GM23338 (cell line): ENCODE data around the gene SDR42E1. TPM values are rescaled to one million over a fixed set of nuclear protein-coding genes. Genes with fewer than 3 reads are reported as not detected.

Source experiments
- ATAC-seq: fragments of 200-7000 bp; cut with Tn5 transposase; 3 replicates; pipeline ENCODE4 v1.9.1; 2020
- DNase-seq: peaks from one replicate; pipeline ENCODE4 v3.0.0-alpha.2; 2015; ENCODE audit warnings: low spot score
- H2AFZ ChIP-seq: fragments of 200-600 bp; sonication (generic); 2 replicates; pipeline ENCODE4 v1.8.0; 2016; ENCODE audit warnings: antibody characterized with exemption, mild to moderate bottlenecking, moderate library complexity
- H3F3A ChIP-seq: fragments of 200-600 bp; sonication (generic); replicated peaks from 2 replicates; pipeline ENCODE4 v1.8.0; 2017; ENCODE audit warnings: antibody characterized with exemption, mixed run types, low read depth
- H3K27ac ChIP-seq: fragments of 200-600 bp; sonication (generic); 2 replicates; pipeline ENCODE4 v1.6.1; 2016; ENCODE audit warnings: low read depth
- H3K27me3 ChIP-seq: fragments of 200-600 bp; sonication (generic); 2 replicates; pipeline ENCODE4 v1.8.0; 2016; ENCODE audit warnings: mild to moderate bottlenecking, mixed run types, moderate library complexity; ENCODE audit not compliant: insufficient read depth
- H3K36me3 ChIP-seq: fragments of 200-600 bp; sonication (generic); 2 replicates; pipeline ENCODE4 v1.8.0; 2016; ENCODE audit warnings: mild to moderate bottlenecking; ENCODE audit not compliant: insufficient read depth
- H3K4me1 ChIP-seq: fragments of 200-600 bp; sonication (generic); 2 replicates; pipeline ENCODE4 v1.8.0; 2016; ENCODE audit warnings: mild to moderate bottlenecking, moderate library complexity; ENCODE audit not compliant: insufficient read depth
- H3K4me2 ChIP-seq: fragments of 200-600 bp; sonication (generic); 2 replicates; pipeline ENCODE4 v1.7.1; 2017; ENCODE audit warnings: mixed run types
- H3K4me3 ChIP-seq: fragments of 200-600 bp; sonication (generic); 2 replicates; pipeline ENCODE4 v1.6.1; 2016; ENCODE audit warnings: mixed run types
- H3K79me2 ChIP-seq: fragments of 200-600 bp; sonication (generic); replicated peaks from 2 replicates; pipeline ENCODE4 v1.8.0; 2017; ENCODE audit warnings: mild to moderate bottlenecking; ENCODE audit not compliant: insufficient read depth
- H3K9me2 ChIP-seq: fragments of 200-600 bp; sonication (generic); 2 replicates; pipeline ENCODE4 v1.8.0; 2017; ENCODE audit not compliant: insufficient read depth
- H4K20me1 ChIP-seq: fragments of 200-600 bp; sonication (generic); replicated peaks from 2 replicates; pipeline ENCODE4 v1.8.0; 2017; ENCODE audit warnings: mild to moderate bottlenecking; ENCODE audit not compliant: insufficient read depth
- H3K27ac Mint-ChIP-seq: 2 replicates; pipeline ENCODE4 v1.8.0; 2020; ENCODE audit warnings: inconsistent platforms, mild to moderate bottlenecking, moderate library complexity, mixed read lengths
- H3K27me3 Mint-ChIP-seq: 3 replicates; pipeline ENCODE4 v1.8.0; 2022; ENCODE audit warnings: low read depth, mild to moderate bottlenecking, moderate library complexity, mixed read lengths, inconsistent platforms; ENCODE audit not compliant: insufficient read depth, poor library complexity
- H3K36me3 Mint-ChIP-seq: 3 replicates; pipeline ENCODE4 v1.8.0; 2021; ENCODE audit warnings: low read depth, mild to moderate bottlenecking, inconsistent platforms, moderate library complexity, mixed read lengths
- H3K4me1 Mint-ChIP-seq: 3 replicates; pipeline ENCODE4 v1.8.0; 2020; ENCODE audit warnings: mild to moderate bottlenecking, inconsistent platforms, mixed read lengths
- H3K4me3 Mint-ChIP-seq: 3 replicates; pipeline ENCODE4 v1.8.0; 2021; ENCODE audit warnings: moderate library complexity, mild to moderate bottlenecking, inconsistent platforms, mixed read lengths
- H3K9me3 Mint-ChIP-seq: 3 replicates; pipeline ENCODE4 v1.8.0; 2020; ENCODE audit warnings: moderate library complexity, mild to moderate bottlenecking, inconsistent platforms, mixed read lengths
- CTCF ChIP-seq, 2 experiments: fragments of 200-600 bp in 1 of 2; sonication (generic) in 1 of 2; conservative IDR thresholded peaks; 2 replicates each; pipeline versions ENCODE4 v1.5.1 to v1.6.1; 2016 to 2017; ENCODE audit warnings: antibody characterized with exemption in 2 of 2, low read depth in 2 of 2, mild to moderate bottlenecking in 2 of 2, moderate library complexity in 1 of 2
- EZH2 ChIP-seq: fragments of 200-600 bp; sonication (generic); IDR thresholded peaks from one replicate; pipeline ENCODE4 v1.8.0; 2017; ENCODE audit warnings: antibody characterized with exemption, mild to moderate bottlenecking, low read depth; ENCODE audit not compliant: unreplicated experiment
- EZH2phosphoT487 ChIP-seq: fragments of 200-600 bp; sonication (generic); IDR thresholded peaks from one replicate; pipeline ENCODE4 v1.8.1; 2018; ENCODE audit warnings: antibody characterized with exemption; ENCODE audit not compliant: unreplicated experiment
- JUNB ChIP-seq: IDR thresholded peaks from one replicate; pipeline ENCODE4 v1.6.1; 2016; ENCODE audit warnings: antibody characterized with exemption; ENCODE audit not compliant: unreplicated experiment
- POLR2AphosphoS5 ChIP-seq: IDR thresholded peaks from 2 replicates; pipeline ENCODE4 v1.6.1; 2016; ENCODE audit warnings: antibody characterized with exemption, low read depth
- STAT1 ChIP-seq: IDR thresholded peaks from one replicate; pipeline ENCODE4 v1.6.1; 2016; ENCODE audit warnings: antibody characterized with exemption; ENCODE audit not compliant: unreplicated experiment
- ZNF114 ChIP-seq: fragments of 250-450 bp; sonication (Bioruptor Pico); IDR thresholded peaks from 2 replicates; pipeline ENCODE4 v1.5.0; 2020; ENCODE audit warnings: mild to moderate bottlenecking, moderate library complexity
- ZNF331 ChIP-seq: fragments of 250-450 bp; sonication (Bioruptor Pico); IDR thresholded peaks from 2 replicates; pipeline ENCODE4 v1.5.0; 2020; ENCODE audit warnings: low read depth, mild to moderate bottlenecking, moderate library complexity
- polyA plus RNA-seq: library from polyadenylated mRNA; unstranded; fragments of >200 nt; fragmentation: Nextera tagmentation; extraction: Ambion mirVana; gene quantifications from 2 replicates; pipeline ENCODE4 v1.2.1, GENCODE V29; 2016
- total RNA-seq: library from RNA; depleted of rRNA; stranded (reverse); fragments of >200 nt; shearing (Covaris generic); gene quantifications from 2 replicates; pipeline ENCODE4 v1.2.3, GENCODE V29; 2014
- TF ChIP-seq, protein P1 (sequence below): IDR thresholded peaks from 2 replicates; pipeline ENCODE4 v1.6.1; 2016; ENCODE audit warnings: antibody characterized with exemption

The SDR42E1 gene
- total and polyA plus RNA-seq, 2 experiments from 2014 or later, result 0.03 TPM; not detected in 1

DNA sequence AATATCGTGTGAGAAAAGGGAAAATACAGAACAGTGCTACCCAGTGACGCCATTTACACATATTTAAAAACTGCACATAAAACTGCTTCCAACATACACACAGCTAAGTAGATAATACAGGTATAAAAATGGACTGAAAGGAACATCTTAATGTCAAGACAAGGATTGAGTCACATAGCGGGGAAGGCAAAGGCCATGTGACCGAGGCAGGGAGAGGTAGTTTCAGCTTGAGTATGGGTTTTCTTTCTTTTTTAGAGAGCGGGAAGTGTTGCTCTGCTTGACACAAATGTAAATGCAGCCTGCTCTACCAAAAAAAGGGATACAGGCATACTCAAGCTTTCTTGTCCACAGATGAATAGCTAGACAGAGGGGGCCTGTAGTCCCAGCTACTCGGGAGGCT lies 46.5 kb downstream of the SDR42E1 start:
- Histone ChIP-seq H3K4me1 (no peaks in the 10 kb centered on the region), H3K27ac (no peak overlapping the region), H4K20me1 (no peaks in the 10 kb centered on the region), H3K4me2 (no peak overlapping the region), H2AFZ (no peak overlapping the region), H3F3A (no peaks in the 10 kb centered on the region), H3K9me2 (no peaks in the 10 kb centered on the region), H3K79me2 (no peaks in the 10 kb centered on the region), H3K36me3 (no peaks in the 10 kb centered on the region), H3K4me3 (no peak overlapping the region), H3K27me3 (no peaks in the 10 kb centered on the region)
- H3K9me3 Mint-ChIP-seq, result peaks cover 10% of the 10 kb centered on the region; the same call in 2 of the 3 replicates
- H3K27me3 Mint-ChIP-seq, result no peaks in the 10 kb centered on the region
- H3K27ac Mint-ChIP-seq, result no peak overlapping the region
- H3K4me1 Mint-ChIP-seq, result no peaks in the 10 kb centered on the region; the same call in 2 of the 3 replicates
- DNase-seq (no peak), ATAC-seq (no peak)
- TF ChIP-seq, protein P1, sequence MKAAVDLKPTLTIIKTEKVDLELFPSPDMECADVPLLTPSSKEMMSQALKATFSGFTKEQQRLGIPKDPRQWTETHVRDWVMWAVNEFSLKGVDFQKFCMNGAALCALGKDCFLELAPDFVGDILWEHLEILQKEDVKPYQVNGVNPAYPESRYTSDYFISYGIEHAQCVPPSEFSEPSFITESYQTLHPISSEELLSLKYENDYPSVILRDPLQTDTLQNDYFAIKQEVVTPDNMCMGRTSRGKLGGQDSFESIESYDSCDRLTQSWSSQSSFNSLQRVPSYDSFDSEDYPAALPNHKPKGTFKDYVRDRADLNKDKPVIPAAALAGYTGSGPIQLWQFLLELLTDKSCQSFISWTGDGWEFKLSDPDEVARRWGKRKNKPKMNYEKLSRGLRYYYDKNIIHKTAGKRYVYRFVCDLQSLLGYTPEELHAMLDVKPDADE, result no peak
- TF ChIP-seq STAT1, result no peak
- H3K36me3 Mint-ChIP-seq, result no peaks in the 10 kb centered on the region
- H3K4me3 Mint-ChIP-seq, result no peak overlapping the region

DNA sequence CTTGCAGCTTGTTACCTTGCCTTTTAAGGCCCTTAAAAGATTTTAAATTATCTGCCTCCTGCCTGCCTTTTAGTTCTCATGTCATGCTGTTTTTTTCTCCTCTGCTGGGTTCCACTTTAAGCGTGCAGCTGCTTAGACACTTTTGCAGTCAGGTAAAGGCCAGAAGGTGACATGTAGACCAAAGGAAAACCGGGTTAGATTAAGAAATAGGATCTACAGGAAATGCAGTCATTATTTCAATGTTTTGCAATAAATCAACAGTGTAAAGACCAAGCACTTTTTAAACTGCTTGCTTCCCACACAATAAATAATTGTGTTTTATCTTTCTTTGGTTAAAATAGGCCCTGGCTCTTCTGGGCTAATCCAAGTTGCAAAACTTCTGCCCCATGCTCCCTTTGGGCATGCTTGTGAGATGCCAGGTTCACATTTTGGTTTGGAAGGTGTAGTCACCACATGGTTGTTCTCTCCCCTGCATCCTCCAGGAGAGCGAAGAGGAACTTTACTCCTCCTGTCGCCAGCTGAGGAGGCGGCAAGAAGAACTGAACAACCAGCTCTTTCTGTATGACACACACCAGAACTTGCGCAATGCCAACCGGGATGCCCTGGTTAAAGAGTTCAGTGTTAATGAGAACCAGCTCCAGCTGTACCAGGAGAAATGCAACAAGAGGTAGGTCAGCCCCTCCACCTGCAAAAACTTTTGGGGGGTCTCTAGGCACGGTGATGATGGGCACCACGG lies 54.9 kb downstream of the SDR42E1 start:
- no peak overlapping the region for H3K27ac ChIP-seq
- H2AFZ ChIP-seq, result no peak overlapping the region
- TF ChIP-seq ZNF331, result no peak
- Mint-ChIP-seq H3K27ac (no peak overlapping the region), H3K4me1 (no peaks in the 10 kb centered on the region), H3K27me3 (peaks cover 2% of the 10 kb centered on the region), H3K4me3 (no peak overlapping the region), H3K9me3 (no peaks in the 10 kb centered on the region; the same call in 2 of the 3 replicates), H3K36me3 (0 out of 3 replicates have a peak, but pooled peaks cover 3% of the 10 kb centered on the region)
- no peak overlapping the region for H3K4me2 ChIP-seq
- ATAC-seq, result no peak
- H3K4me3 ChIP-seq, result no peak overlapping the region
- H4K20me1 ChIP-seq, result no peaks in the 10 kb centered on the region
- H3K79me2 ChIP-seq, result no peaks in the 10 kb centered on the region
- no peaks in the 10 kb centered on the region for H3F3A ChIP-seq
- no peaks in the 10 kb centered on the region for H3K4me1 ChIP-seq
- no peaks in the 10 kb centered on the region for H3K27me3 ChIP-seq
- H3K9me2 ChIP-seq, result no peaks in the 10 kb centered on the region
- H3K36me3 ChIP-seq, result no peaks in the 10 kb centered on the region
- DNase-seq, result no peak

- H3K9me2 ChIP-seq, result no peaks in the 10 kb centered on the region
- ATAC-seq (no peak), DNase-seq (no peak)
- no peak overlapping the region for H3K27ac ChIP-seq
- no peak overlapping the region for H3K4me3 ChIP-seq
- no peaks in the 10 kb centered on the region for H3K4me1 ChIP-seq
- no peaks in the 10 kb centered on the region for H3K27me3 ChIP-seq
- no peaks in the 10 kb centered on the region for H3K27me3 Mint-ChIP-seq
- no peak overlapping the region for H2AFZ ChIP-seq
- H3K4me1 Mint-ChIP-seq, result no peaks in the 10 kb centered on the region
- no peaks in the 10 kb centered on the region for H4K20me1 ChIP-seq
- H3K36me3 Mint-ChIP-seq, result 0 out of 3 replicates have a peak, but pooled peaks cover 4% of the 10 kb centered on the region
- no peaks in the 10 kb centered on the region for H3K79me2 ChIP-seq
- no peaks in the 10 kb centered on the region for H3F3A ChIP-seq
- no peak overlapping the region for H3K4me2 ChIP-seq
- no peak overlapping the region for H3K4me3 Mint-ChIP-seq
- H3K27ac Mint-ChIP-seq, result no peak overlapping the region
- H3K36me3 ChIP-seq, result no peaks in the 10 kb centered on the region
- no peaks in the 10 kb centered on the region; the same call in 1 of the 3 replicates for H3K9me3 Mint-ChIP-seq
- TF ChIP-seq EZH2, result no peak
- no peak for TF ChIP-seq POLR2AphosphoS5
- no peak for TF ChIP-seq STAT1
- no peak for TF ChIP-seq EZH2phosphoT487
- no peak for TF ChIP-seq JUNB
- TF ChIP-seq, protein P1, result no peak
- no peak for TF ChIP-seq ZNF114
- no peak for TF ChIP-seq CTCF (conservative IDR thresholded peaks at IDR 0.05; ENCODE audit: low read depth in 2 of 2)
These were observed 59.7 kb downstream of the SDR42E1 start for GRCh38 chr16:81951564-81951963.
